Mesothelial cell of epicardium (in vitro differentiated cells): ENCODE results near the gene CCDC14. TPM values are rescaled to one million over a fixed set of nuclear protein-coding genes. Genes with fewer than 3 reads are reported as not detected.
A peak's percentile ranks its signal among the peaks of the same experiment; 100 is the strongest.
"Not testable (repeated sequence)": the region's sequence is repeated elsewhere in the genome, so short reads cannot be mapped to it uniquely, and the experiment has no call there.

Source experiments
- DNase-seq, 2 experiments: peaks; one replicate each; pipeline ENCODE4 v3.0.0; 2021; ENCODE audit warnings: low spot score in 2 of 2; ENCODE audit not compliant: unreplicated experiment in 2 of 2
- H3K27ac Mint-ChIP-seq: 2 replicates; pipeline ENCODE4 v1.8.0; 2021; ENCODE audit warnings: mixed read lengths
- H3K27me3 Mint-ChIP-seq: 2 replicates; pipeline ENCODE4 v1.8.0; 2021; ENCODE audit warnings: low read depth, mixed read lengths
- H3K36me3 Mint-ChIP-seq: 2 replicates; pipeline ENCODE4 v1.8.0; 2021; ENCODE audit warnings: mixed read lengths
- H3K4me1 Mint-ChIP-seq: 2 replicates; pipeline ENCODE4 v1.8.0; 2021; ENCODE audit warnings: mixed read lengths
- H3K4me3 Mint-ChIP-seq: 2 replicates; pipeline ENCODE4 v1.8.0; 2021; ENCODE audit warnings: mild to moderate bottlenecking, moderate library complexity, mixed read lengths
- H3K9me3 Mint-ChIP-seq: 2 replicates; pipeline ENCODE4 v1.8.0; 2021; ENCODE audit warnings: mixed read lengths
- total RNA-seq: library from RNA; stranded (reverse); gene quantifications from 3 replicates; pipeline ENCODE4 v1.2.1, GENCODE V29; 2021
- TF ChIP-seq, protein P1 (sequence below): fragments of 200-600 bp; sonication (generic); IDR thresholded peaks from one replicate; pipeline ENCODE4 v1.5.0; 2021; ENCODE audit warnings: antibody characterized with exemption; ENCODE audit not compliant: unreplicated experiment

Gene CCDC14
- total RNA-seq, 1 donor from 2014 or later: 123 TPM

DNA sequence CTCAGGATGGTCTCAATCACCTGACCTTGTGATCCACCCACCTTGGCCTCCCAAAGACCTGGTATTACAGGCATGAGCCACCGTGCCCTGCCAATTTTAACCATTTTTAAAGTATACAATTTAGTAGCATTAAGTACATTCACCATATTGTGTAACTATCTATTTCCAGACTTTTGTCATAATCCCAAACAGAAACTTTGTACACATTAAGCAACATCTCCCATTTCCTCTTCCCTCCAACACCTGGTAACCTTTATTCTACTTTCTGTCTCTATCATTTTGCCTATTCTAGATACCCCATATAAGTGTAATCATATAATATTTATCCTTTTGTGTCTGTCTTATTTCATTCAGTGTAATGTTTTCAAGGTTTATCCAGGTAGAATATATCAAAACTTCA, 68.0 kb downstream of the CCDC14 start:
- Mint-ChIP-seq H3K4me1 (no peaks in the 10 kb centered on the region), H3K27ac (no peak overlapping the region), H3K36me3 (peaks cover 11% of the 10 kb centered on the region), H3K4me3 (no peak overlapping the region), H3K9me3 (peaks cover 27% of the 10 kb centered on the region), H3K27me3 (no peaks in the 10 kb centered on the region)
- DNase-seq: no peak
- TF ChIP-seq, protein P1, sequence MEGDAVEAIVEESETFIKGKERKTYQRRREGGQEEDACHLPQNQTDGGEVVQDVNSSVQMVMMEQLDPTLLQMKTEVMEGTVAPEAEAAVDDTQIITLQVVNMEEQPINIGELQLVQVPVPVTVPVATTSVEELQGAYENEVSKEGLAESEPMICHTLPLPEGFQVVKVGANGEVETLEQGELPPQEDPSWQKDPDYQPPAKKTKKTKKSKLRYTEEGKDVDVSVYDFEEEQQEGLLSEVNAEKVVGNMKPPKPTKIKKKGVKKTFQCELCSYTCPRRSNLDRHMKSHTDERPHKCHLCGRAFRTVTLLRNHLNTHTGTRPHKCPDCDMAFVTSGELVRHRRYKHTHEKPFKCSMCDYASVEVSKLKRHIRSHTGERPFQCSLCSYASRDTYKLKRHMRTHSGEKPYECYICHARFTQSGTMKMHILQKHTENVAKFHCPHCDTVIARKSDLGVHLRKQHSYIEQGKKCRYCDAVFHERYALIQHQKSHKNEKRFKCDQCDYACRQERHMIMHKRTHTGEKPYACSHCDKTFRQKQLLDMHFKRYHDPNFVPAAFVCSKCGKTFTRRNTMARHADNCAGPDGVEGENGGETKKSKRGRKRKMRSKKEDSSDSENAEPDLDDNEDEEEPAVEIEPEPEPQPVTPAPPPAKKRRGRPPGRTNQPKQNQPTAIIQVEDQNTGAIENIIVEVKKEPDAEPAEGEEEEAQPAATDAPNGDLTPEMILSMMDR: no peak

DNA sequence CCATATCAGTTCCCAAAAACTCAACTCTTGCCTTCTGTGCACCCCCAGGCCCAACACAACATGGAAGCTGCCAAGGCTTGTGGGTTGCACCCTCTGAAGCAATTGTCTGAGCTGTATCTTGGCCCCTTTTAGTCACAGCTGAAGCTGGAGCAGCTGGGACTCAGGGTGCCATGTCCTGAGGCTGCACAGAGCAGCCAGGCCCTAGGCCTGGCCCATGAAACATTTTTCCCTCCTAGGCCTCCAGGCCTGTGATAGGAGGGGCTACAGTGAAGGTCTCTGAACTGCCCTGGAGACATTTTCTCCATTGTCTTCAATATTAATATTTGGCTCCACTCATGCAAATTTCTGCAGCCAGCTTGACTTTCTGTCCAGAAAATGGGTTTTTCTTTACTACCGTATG, 68.8 kb downstream of the CCDC14 start:
- Mint-ChIP-seq H3K4me3 (no peak overlapping the region), H3K27ac (no peak overlapping the region), H3K36me3 (peaks cover 11% of the 10 kb centered on the region), H3K27me3 (no peaks in the 10 kb centered on the region), H3K9me3 (peaks cover 27% of the 10 kb centered on the region), H3K4me1 (no peaks in the 10 kb centered on the region)
- DNase-seq: no peak
- TF ChIP-seq, protein P1: no peak

DNA sequence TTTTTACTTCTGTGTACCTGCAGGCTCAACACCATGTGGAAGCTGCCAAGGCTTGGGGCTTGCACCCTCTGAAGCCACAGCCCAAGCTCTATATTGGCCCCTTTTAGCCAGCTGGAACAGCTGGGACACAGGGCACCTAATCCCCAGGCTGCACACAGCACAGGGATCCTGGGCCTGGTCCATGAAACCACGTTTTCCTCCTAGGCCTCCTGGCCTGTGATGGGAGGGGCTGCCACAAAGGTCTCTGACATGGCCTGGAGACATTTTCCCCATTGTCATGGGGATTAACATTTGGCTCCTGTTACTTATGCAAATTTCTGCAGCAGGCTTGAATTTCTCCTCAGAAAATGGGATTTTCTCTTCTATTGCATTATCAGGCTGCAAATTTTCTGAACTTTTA, 70.0 kb downstream of the CCDC14 start:
- not testable (repeated sequence) for H3K27me3 Mint-ChIP-seq, H3K27ac Mint-ChIP-seq, H3K4me1 Mint-ChIP-seq, DNase-seq, H3K4me3 Mint-ChIP-seq
- Mint-ChIP-seq H3K9me3 (peaks cover 27% of the 10 kb centered on the region), H3K36me3 (peaks cover 11% of the 10 kb centered on the region)

DNA sequence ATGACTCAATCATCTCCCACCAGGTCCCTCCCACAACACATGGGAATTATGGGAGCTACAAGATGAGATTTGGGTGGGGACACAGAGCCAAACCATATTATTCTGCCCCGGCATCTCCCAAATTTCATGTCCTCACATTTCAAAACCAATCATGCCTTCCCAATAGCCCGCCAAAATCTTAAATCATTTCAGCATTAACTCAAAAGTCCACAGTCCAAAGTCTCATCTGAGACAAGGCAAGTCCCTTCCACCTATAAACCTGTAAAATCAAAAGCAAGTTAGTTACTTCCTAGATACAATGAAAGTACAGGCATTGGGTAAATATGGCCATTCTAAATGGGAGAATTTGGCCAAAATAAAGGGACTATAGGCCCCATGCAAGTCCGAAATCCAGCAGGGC, 70.9 kb downstream of the CCDC14 start:
- H3K4me1 Mint-ChIP-seq, DNase-seq, H3K27ac Mint-ChIP-seq, H3K4me3 Mint-ChIP-seq: not testable (repeated sequence)
- H3K9me3 Mint-ChIP-seq: peaks cover 27% of the 10 kb centered on the region
- H3K27me3 Mint-ChIP-seq: peaks cover 12% of the 10 kb centered on the region
- peaks cover 11% of the 10 kb centered on the region for H3K36me3 Mint-ChIP-seq

DNA sequence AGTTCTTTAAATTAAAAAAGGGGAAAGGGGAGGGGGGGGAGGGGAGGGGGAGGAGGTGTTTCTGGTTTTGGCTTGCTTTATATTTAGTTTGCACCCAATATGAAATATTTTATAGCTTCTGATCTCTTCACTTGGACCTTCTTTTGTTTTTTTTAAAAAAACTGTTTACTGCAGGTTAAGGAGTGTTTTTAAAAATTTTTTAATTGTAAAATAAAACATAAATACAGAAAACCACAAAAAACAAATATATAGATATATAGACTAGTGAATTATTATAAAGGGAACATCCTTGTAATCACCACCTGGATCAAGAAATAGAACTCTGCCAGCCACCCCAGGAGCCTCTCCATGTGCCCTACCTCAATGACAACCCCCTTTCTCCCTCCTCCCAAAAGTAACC, 76.0 kb downstream of the CCDC14 start:
- Mint-ChIP-seq H3K36me3 (no peaks in the 10 kb centered on the region), H3K27me3 (peaks cover 45% of the 10 kb centered on the region), H3K9me3 (peaks cover 4% of the 10 kb centered on the region), H3K4me3 (peak overlapping the region; percentile 18), H3K4me1 (peaks cover 7% of the 10 kb centered on the region), H3K27ac (no peak overlapping the region)
- TF ChIP-seq, protein P1: no peak
- no peak for DNase-seq

DNA sequence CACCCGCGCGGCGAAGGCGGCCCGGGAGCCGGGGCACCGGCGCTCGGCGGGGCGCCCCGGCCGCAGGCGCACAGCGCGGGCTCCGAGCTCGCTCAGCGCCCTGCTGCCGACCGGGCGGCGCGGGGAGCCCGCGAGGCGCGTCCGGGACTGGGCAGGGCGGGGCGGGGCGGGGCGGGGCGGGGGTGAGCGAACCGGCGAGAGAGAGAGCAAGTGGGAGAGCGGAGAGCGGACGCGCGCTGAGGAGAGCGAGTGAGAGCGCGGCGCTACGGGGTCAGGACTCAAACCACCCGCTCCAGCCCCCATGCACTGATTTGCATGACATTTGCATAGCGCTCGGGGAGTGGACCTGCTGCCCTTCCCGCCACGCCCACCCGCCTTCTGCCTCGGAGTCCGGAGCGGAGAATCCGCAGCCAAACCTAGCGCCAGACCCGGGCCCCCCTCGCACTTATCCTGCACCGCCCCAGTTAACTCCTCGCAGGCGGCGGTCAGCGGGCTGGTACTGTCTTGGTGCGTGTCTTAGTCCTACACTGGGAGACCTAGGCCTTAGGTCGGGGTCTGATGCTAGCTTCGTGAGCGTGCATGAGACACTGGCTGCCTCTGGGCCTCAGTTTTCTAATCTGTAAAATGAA, 76.7 kb downstream of the CCDC14 start, which contains the start of gene MYLK:
Gene MYLK, minus strand, starts transcription at position 130 of the 629 bp plus-strand sequence. CDS start 90,491 bp downstream, outside the sequence.
- DNase-seq: peak; percentile 60 to 64
- Mint-ChIP-seq H3K27me3 (peaks cover 45% of the 10 kb centered on the region), H3K9me3 (no peaks in the 10 kb centered on the region), H3K36me3 (no peaks in the 10 kb centered on the region), H3K27ac (no peak within 1 kb of the TSS), H3K4me1 (peaks cover 7% of the 10 kb centered on the region), H3K4me3 (peak within 1 kb of the TSS; percentile 71)
- TF ChIP-seq, protein P1: no peak

DNA sequence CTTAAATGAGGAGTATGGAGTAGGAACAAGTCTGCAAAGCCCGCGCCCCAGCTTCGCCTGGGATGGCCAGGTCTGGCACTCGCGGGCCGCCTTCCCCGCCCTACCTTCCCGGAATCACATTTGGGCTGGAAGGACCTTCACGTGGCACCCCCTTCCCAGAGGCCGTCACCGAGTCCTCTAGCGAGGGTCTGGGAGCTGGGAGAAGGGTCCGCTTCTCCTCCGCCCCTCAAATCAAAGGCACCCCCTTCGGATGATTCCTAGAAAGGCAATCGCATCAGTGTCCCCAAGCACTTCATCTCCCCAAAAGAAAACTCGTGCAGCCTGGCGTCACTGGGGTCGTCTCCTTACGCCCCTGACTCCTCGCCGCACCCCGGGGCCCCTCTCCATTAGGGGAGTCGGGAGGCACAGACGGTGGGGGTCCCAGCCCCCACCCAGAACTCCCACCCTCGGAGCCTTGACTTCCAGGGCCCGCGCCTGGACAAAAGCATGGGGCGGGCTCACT, 77.3 kb downstream of the CCDC14 start:
- DNase-seq: no peak
- Mint-ChIP-seq H3K4me1 (peaks cover 7% of the 10 kb centered on the region), H3K9me3 (no peaks in the 10 kb centered on the region), H3K4me3 (peak overlapping the region; percentile 69), H3K27me3 (peaks cover 45% of the 10 kb centered on the region), H3K36me3 (no peaks in the 10 kb centered on the region), H3K27ac (no peak overlapping the region)
- TF ChIP-seq, protein P1: no peak
